GM18951 (cell line): ENCODE results near the gene ATP2A2.

ENCODE experiments used
- POLR2A ChIP-seq: IDR thresholded peaks from 4 replicates; pipeline ENCODE4 v1.6.1; 2011; ENCODE audit warnings: mild to moderate bottlenecking; ENCODE audit not compliant: insufficient read length, insufficient read depth; ENCODE audit errors: extremely low read depth
- in situ Hi-C: fragments of 300-500 bp; cut with MboI; formaldehyde crosslinking; loops from one replicate; pipeline ENCODE4 v1.12.0; 2022; ENCODE audit warnings: low sequenced_read_pairs, mixed read lengths, inconsistent platforms; ENCODE audit not compliant: unreplicated experiment

Gene ATP2A2

GRCh38 chr12:110343736-110344555 is 62.9 kb downstream of the ATP2A2 start:
- in situ Hi-C loops = no loop called here

GRCh38 chr12:110344657-110345056 is 63.6 kb downstream of the ATP2A2 start:
- no peak for TF ChIP-seq POLR2A
- in situ Hi-C loops = no loop called here

More at GRCh38 chr12:110343736-110344555, 62.9 kb downstream of the ATP2A2 start:
- TF ChIP-seq POLR2A = no peak

- in situ Hi-C loops = no loop called here
Measured at GRCh38 chr12:110345176-110345661, 64.2 kb downstream of the ATP2A2 start.

GRCh38 chr12:110345963-110346362 is 64.9 kb downstream of the ATP2A2 start:
- in situ Hi-C loops = no loop called here
- no peak for TF ChIP-seq POLR2A

More at GRCh38 chr12:110345176-110345661, 64.2 kb downstream of the ATP2A2 start:
- TF ChIP-seq POLR2A = no peak

- in situ Hi-C loops = no loop called here
- no peak for TF ChIP-seq POLR2A
Measured at GRCh38 chr12:110347767-110348166, 66.7 kb downstream of the ATP2A2 start.

GRCh38 chr12:110348431-110349059 is 67.5 kb downstream of the ATP2A2 start:
- in situ Hi-C loops = no loop called here
- no peak for TF ChIP-seq POLR2A

GRCh38 chr12:110349096-110349495 is 68.0 kb downstream of the ATP2A2 start:
- in situ Hi-C loops = no loop called here
- TF ChIP-seq POLR2A = no peak

- in situ Hi-C loops = no loop called here
- TF ChIP-seq POLR2A = peak; percentile 20
Measured at GRCh38 chr12:110349514-110350151, 68.6 kb downstream of the ATP2A2 start.

- no peak for TF ChIP-seq POLR2A
- in situ Hi-C loops = no loop called here
Measured at GRCh38 chr12:110351119-110351518, 70.1 kb downstream of the ATP2A2 start.

- in situ Hi-C loops = no loop called here
- no peak for TF ChIP-seq POLR2A
Measured at GRCh38 chr12:110352401-110352800, 71.4 kb downstream of the ATP2A2 start.

GRCh38 chr12:110353211-110353965 is 72.3 kb downstream of the ATP2A2 start:
- in situ Hi-C loops = no loop called here
- TF ChIP-seq POLR2A = no peak

- no peak for TF ChIP-seq POLR2A
- in situ Hi-C loops = no loop called here
Measured at GRCh38 chr12:110354172-110354780, 73.2 kb downstream of the ATP2A2 start.
